ENCODE results near the gene RIMKLB.

Gene RIMKLB

DNA sequence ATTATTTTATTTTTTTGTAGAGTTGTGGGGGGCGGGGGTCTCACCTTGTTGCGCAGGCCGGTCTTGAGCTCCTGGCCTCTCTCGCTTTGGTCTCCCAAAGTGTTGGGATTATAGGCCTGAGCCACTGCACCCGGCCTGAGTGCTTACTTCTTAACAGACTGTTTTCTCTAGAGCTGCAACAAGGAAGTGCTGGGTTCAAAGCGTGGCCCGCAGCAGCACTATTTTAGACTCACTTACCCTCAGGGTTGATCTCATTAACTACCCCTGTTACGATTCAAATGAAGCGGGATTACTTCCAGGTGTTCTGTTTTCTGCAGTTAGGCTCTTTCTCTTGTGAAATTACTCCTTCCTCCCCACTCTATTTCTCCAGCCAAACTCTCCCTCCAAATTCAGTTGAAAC, 133.3 kb downstream of the RIMKLB start:
- no peak for DNase-seq (ENCODE audit: low read depth)
- no peak overlapping the region for H3K4me3 ChIP-seq (ENCODE audit: low read length)
- TF ChIP-seq CTCF (IDR thresholded peaks at IDR 0.05; ENCODE audit: insufficient read depth, low read depth, low read length, missing control alignments): no peak

DNA sequence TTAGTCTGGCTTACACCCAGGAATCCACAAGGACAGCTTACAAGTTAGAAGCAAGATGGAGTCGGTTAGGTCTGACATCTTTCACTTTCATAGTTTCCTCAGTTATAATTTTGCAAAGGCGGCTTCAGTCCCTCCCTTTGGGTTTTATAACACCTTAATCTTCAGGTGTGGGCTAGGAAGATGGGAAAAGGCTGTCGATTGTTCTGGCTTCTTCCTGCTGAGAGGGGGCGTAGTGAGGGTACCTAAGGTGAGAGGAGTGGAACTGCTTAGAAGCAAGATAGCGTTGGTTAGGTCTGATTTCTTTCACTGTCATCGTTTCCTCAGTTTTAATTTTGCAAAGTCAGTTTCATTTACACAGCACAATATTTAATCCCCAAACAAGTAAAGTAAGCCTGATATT, 134.7 kb downstream of the RIMKLB start:
- DNase-seq (ENCODE audit: low read depth): no peak
- H3K4me3 ChIP-seq (ENCODE audit: low read length): no peak overlapping the region
- no peak for TF ChIP-seq CTCF (IDR thresholded peaks at IDR 0.05; ENCODE audit: insufficient read depth, low read depth, low read length, missing control alignments)
